Left ventricle myocardium superior (tissue), 1 donor: ENCODE measurements around the gene CDAN1. TPM values are rescaled to one million over a fixed set of nuclear protein-coding genes. Genes with fewer than 3 reads are reported as not detected.
A peak's percentile ranks its signal among the peaks of the same experiment; 100 is the strongest.

Experiments
- ATAC-seq: fragments of 200-7000 bp; cut with Tn5 transposase; one replicate; pipeline ENCODE4 v1.9.1; 2020; ENCODE audit warnings: mild to moderate bottlenecking, moderate library complexity
- DNase-seq: peaks from one replicate; pipeline ENCODE4 v3.0.0-alpha.2; 2020
- intact Hi-C: fragments of 100-400 bp; cut with micrococcal nuclease; formaldehyde crosslinking; loops from one replicate; pipeline ENCODE4 v1.11.0; 2022
- total RNA-seq: library from RNA; stranded (reverse); fragmentation: NEBNext Ultra II Directional; extraction: Animal tissue kit (Norgen Biotek cat#: 25700); gene quantifications from one replicate; pipeline ENCODE4 v1.2.1, GENCODE V29; 2021
- donor health status: DM: no; HTN: yes; CAD: no; lungs with severe emphysema.

Gene CDAN1
- total RNA-seq, 1 donor from 2014 or later: 4.8 TPM

- no peak for ATAC-seq
- DNase-seq: no peak
- intact Hi-C loops: no loop called here
Observed at GRCh38 chr15:42720071-42720470, 16.9 kb downstream of the CDAN1 start.

- ATAC-seq: no peak
- intact Hi-C loops: no loop called here
- DNase-seq: no peak
Observed at GRCh38 chr15:42719043-42719442, 17.9 kb downstream of the CDAN1 start.

GRCh38 chr15:42716626-42717025 is 20.3 kb downstream of the CDAN1 start:
- intact Hi-C loops: no loop called here
- ATAC-seq (no peak), DNase-seq (no peak)

- ATAC-seq: no peak
- no peak for DNase-seq
Observed at GRCh38 chr15:42716125-42716524, 20.8 kb downstream of the CDAN1 start.

GRCh38 chr15:42712584-42712983 is 24.3 kb downstream of the CDAN1 start:
- no peak for ATAC-seq
- DNase-seq: no peak
- intact Hi-C loops: no loop called here

More at GRCh38 chr15:42716125-42716524, 20.8 kb downstream of the CDAN1 start:
- intact Hi-C loops: no loop called here

- intact Hi-C loops: no loop called here
- ATAC-seq (no peak), DNase-seq (no peak)
Observed at GRCh38 chr15:42711746-42712145, 25.2 kb downstream of the CDAN1 start.

GRCh38 chr15:42710662-42711061 is 26.3 kb downstream of the CDAN1 start:
- intact Hi-C loops: no loop called here
- no peak for DNase-seq
- ATAC-seq: peak; percentile 85

- intact Hi-C loops: no loop called here
- ATAC-seq (no peak), DNase-seq (no peak)
Observed at GRCh38 chr15:42707873-42708544, 28.9 kb downstream of the CDAN1 start.

- ATAC-seq: no peak
- intact Hi-C loops: no loop called here
- DNase-seq: no peak
Observed at GRCh38 chr15:42707068-42707467, 29.9 kb downstream of the CDAN1 start.

GRCh38 chr15:42705336-42705735 is 31.6 kb downstream of the CDAN1 start:
- intact Hi-C loops: no loop called here
- DNase-seq (no peak), ATAC-seq (no peak)

GRCh38 chr15:42704492-42704926 is 32.4 kb downstream of the CDAN1 start:
- ATAC-seq (peak; percentile 96), DNase-seq (peak; percentile 47)
- intact Hi-C loops: loop anchor here (5.0 kb wide), 1 partner anchor 223 kb away; no protein-coding TSS in a partner anchor

GRCh38 chr15:42696626-42697025 is 40.3 kb downstream of the CDAN1 start:
- no peak for ATAC-seq
- no peak for DNase-seq
- intact Hi-C loops: no loop called here

- DNase-seq: no peak
- intact Hi-C loops: no loop called here
- ATAC-seq: peak; percentile 55
Observed at GRCh38 chr15:42695527-42696071, 41.3 kb downstream of the CDAN1 start.

GRCh38 chr15:42694398-42694797 is 42.5 kb downstream of the CDAN1 start:
- ATAC-seq (no peak), DNase-seq (no peak)
- intact Hi-C loops: no loop called here

- DNase-seq (no peak), ATAC-seq (no peak)
- intact Hi-C loops: no loop called here
Observed at GRCh38 chr15:42693942-42694341, 43.0 kb downstream of the CDAN1 start.

GRCh38 chr15:42693496-42693895 is 43.4 kb downstream of the CDAN1 start:
- intact Hi-C loops: no loop called here
- no peak for ATAC-seq
- DNase-seq: no peak

- no peak for DNase-seq
- intact Hi-C loops: no loop called here
- no peak for ATAC-seq
Observed at GRCh38 chr15:42692997-42693396, 43.9 kb downstream of the CDAN1 start.

GRCh38 chr15:42692536-42692935 is 44.4 kb downstream of the CDAN1 start:
- ATAC-seq: no peak
- intact Hi-C loops: no loop called here
- no peak for DNase-seq

- DNase-seq (no peak), ATAC-seq (no peak)
- intact Hi-C loops: no loop called here
Observed at GRCh38 chr15:42691770-42692169, 45.2 kb downstream of the CDAN1 start.

- DNase-seq: no peak
- no peak for ATAC-seq
- intact Hi-C loops: no loop called here
Observed at GRCh38 chr15:42691308-42691707, 45.6 kb downstream of the CDAN1 start.

- intact Hi-C loops: no loop called here
- no peak for DNase-seq
- ATAC-seq: no peak
Observed at GRCh38 chr15:42688301-42688700, 48.6 kb downstream of the CDAN1 start.
